Liver (tissue), 2 donors: ENCODE measurements around the gene CHRM4.
"Not testable (repeated sequence)": the region's sequence is repeated elsewhere in the genome, so short reads cannot be mapped to it uniquely, and the experiment has no call there.

Source experiments
- EGR1 ChIP-seq, 2 donors: IDR thresholded peaks; 2 replicates each; pipeline ENCODE4 v1.6.1; 2016 to 2018; ENCODE audit warnings: antibody characterized with exemption in 2 of 2, low read depth in 2 of 2
- SP1 ChIP-seq: IDR thresholded peaks from 2 replicates; pipeline ENCODE4 v1.6.1; 2018; ENCODE audit warnings: antibody characterized with exemption, mild to moderate bottlenecking
- donor health status: healthy.

GRCh38 chr11:46371262-46371661, 20.3 kb downstream of the CHRM4 start:
- not testable (repeated sequence) for TF ChIP-seq SP1; EGR1 (IDR thresholded peaks at IDR 0.05; ENCODE audit: low read depth in 2 of 2)
